Measurements from ENCODE around the gene AGBL4.

- no peak for TF ChIP-seq ZNF621 (tag by site-specific recombination; IDR thresholded peaks at IDR 0.05)
- no peak for TF ChIP-seq CTCF (tag by site-specific recombination; IDR thresholded peaks at IDR 0.05)
- no peak for TF ChIP-seq ZBTB48 (tag by site-specific recombination; IDR thresholded peaks at IDR 0.05)
- no peak for TF ChIP-seq ZNF138 (tag by site-specific recombination; IDR thresholded peaks at IDR 0.05; ENCODE audit: borderline replicate concordance)
- TF ChIP-seq MYNN (tag by site-specific recombination; IDR thresholded peaks at IDR 0.05; ENCODE audit: borderline replicate concordance): no peak
- TF ChIP-seq TRIM28 (IDR thresholded peaks at IDR 0.05; ENCODE audit: borderline replicate concordance, low read length): no peak
- no peak for TF ChIP-seq ZNF558 (tag by site-specific recombination; IDR thresholded peaks at IDR 0.05)
- TF ChIP-seq ZNF433 (tag by site-specific recombination; IDR thresholded peaks at IDR 0.05; ENCODE audit: low read depth): no peak
- TF ChIP-seq ZNF366 (tag by site-specific recombination; conservative IDR thresholded peaks at IDR 0.05): no peak
Measured at GRCh38 chr1:48595613-48596012, 1428.1 kb downstream of the AGBL4 start.

Measured in HEK293 (cell line).